ENCODE results near the gene TSPAN15. TPM values are rescaled to one million over a fixed set of nuclear protein-coding genes. Genes with fewer than 3 reads are reported as not detected.

The TSPAN15 gene
- total RNA-seq, 2 donors from 2014 or later: 11.0 to 17.3 TPM

Other genes with a start within 250 kb of the TSPAN15 start
- gene HKDC1, start 231.1 kb upstream of the TSPAN15 start, total RNA-seq: under 1 TPM in 1 of 2 donors, not detected in 1; 0.35 TPM
- 100 to 1,000 TPM; 188 to 274 TPM for gene HK1, start 173.0 kb upstream of the TSPAN15 start, total RNA-seq
- under 1 TPM; 0.24 to 0.31 TPM for gene TACR2, start 34.5 kb upstream of the TSPAN15 start, total RNA-seq
- under 1 TPM in 1 of 2 donors, not detected in 1; 0.27 TPM for gene NEUROG3, start 122.0 kb downstream of the TSPAN15 start, total RNA-seq
- 1 to 10 TPM; 3.7 to 6.7 TPM for gene FAM241B, start 178.8 kb downstream of the TSPAN15 start, total RNA-seq

Measured in left cardiac atrium (tissue), 2 donors.